Measurements from ENCODE around the gene LIMK1.

DNA sequence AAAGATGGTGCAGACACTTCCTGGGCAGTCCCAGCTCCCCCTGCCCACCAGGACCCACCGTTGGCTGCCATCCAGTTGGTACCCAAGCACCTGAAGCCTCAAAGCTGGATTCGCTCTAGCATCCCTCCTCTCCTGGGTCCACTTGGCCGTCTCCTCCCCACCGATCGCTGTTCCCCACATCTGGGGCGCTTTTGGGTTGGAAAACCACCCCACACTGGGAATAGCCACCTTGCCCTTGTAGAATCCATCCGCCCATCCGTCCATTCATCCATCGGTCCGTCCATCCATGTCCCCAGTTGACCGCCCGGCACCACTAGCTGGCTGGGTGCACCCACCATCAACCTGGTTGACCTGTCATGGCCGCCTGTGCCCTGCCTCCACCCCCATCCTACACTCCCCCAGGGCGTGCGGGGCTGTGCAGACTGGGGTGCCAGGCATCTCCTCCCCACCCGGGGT is 14.5 kb upstream of the LIMK1 start:
- TF ChIP-seq CBX3 (IDR thresholded peaks at IDR 0.05; ENCODE audit: low read depth) (no peak), POLR2A (IDR thresholded peaks at IDR 0.05; ENCODE audit: borderline replicate concordance, extremely low read depth, insufficient read depth, insufficient read length) (no peak)
- TF ChIP-seq, protein P1, sequence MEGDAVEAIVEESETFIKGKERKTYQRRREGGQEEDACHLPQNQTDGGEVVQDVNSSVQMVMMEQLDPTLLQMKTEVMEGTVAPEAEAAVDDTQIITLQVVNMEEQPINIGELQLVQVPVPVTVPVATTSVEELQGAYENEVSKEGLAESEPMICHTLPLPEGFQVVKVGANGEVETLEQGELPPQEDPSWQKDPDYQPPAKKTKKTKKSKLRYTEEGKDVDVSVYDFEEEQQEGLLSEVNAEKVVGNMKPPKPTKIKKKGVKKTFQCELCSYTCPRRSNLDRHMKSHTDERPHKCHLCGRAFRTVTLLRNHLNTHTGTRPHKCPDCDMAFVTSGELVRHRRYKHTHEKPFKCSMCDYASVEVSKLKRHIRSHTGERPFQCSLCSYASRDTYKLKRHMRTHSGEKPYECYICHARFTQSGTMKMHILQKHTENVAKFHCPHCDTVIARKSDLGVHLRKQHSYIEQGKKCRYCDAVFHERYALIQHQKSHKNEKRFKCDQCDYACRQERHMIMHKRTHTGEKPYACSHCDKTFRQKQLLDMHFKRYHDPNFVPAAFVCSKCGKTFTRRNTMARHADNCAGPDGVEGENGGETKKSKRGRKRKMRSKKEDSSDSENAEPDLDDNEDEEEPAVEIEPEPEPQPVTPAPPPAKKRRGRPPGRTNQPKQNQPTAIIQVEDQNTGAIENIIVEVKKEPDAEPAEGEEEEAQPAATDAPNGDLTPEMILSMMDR (IDR thresholded peaks at IDR 0.05 in 2 of 3, conservative IDR thresholded peaks at IDR 0.05 in 1 of 3; ENCODE audit: borderline replicate concordance in 1 of 3, insufficient read depth in 1 of 3, low read depth in 2 of 3, low read length in 2 of 3), result no peak

Data from HCT116 (cell line).